Trophoblast cell (in vitro differentiated cells and primary cell): ENCODE measurements around the gene UBE2I.
"Not testable (repeated sequence)": the region's sequence is repeated elsewhere in the genome, so short reads cannot be mapped to it uniquely, and the experiment has no call there.

Experiments used
- DNase-seq, 2 donors: peaks; one replicate each; pipeline ENCODE4 v3.0.0-alpha.2; 2016
- H2AFZ ChIP-seq: 2 replicates; pipeline ENCODE4 v1.6.1; 2013; ENCODE audit warnings: low read length, moderate library complexity, mild to moderate bottlenecking; ENCODE audit not compliant: insufficient read depth, poor library complexity
- H2AK5ac ChIP-seq: 2 replicates; pipeline ENCODE4 v1.6.1; 2013; ENCODE audit warnings: mild to moderate bottlenecking, low read length
- H2BK120ac ChIP-seq: 2 replicates; pipeline ENCODE4 v1.6.1; 2013; ENCODE audit warnings: low read length, mild to moderate bottlenecking, moderate library complexity; ENCODE audit not compliant: insufficient read depth, poor library complexity
- H2BK12ac ChIP-seq: 2 replicates; pipeline ENCODE4 v1.6.1; 2013; ENCODE audit warnings: mild to moderate bottlenecking, low read length, moderate library complexity
- H2BK5ac ChIP-seq: 2 replicates; pipeline ENCODE4 v1.6.1; 2013; ENCODE audit warnings: low read length, low read depth, moderate library complexity, mild to moderate bottlenecking; ENCODE audit not compliant: poor library complexity
- H3K14ac ChIP-seq: 2 replicates; pipeline ENCODE4 v1.6.1; 2013; ENCODE audit warnings: mild to moderate bottlenecking, low read length
- H3K18ac ChIP-seq: 2 replicates; pipeline ENCODE4 v1.6.1; 2013; ENCODE audit warnings: mild to moderate bottlenecking, low read length
- H3K23ac ChIP-seq: 2 replicates; pipeline ENCODE4 v1.6.1; 2013; ENCODE audit warnings: low read length
- H3K27ac ChIP-seq: 2 replicates; pipeline ENCODE4 v1.5.1; 2013; ENCODE audit warnings: low read depth, mild to moderate bottlenecking, inconsistent platforms, low read length, moderate library complexity
- H3K27me3 ChIP-seq: 2 replicates; pipeline ENCODE4 v1.6.1; 2013; ENCODE audit warnings: inconsistent platforms, mild to moderate bottlenecking, low read length, moderate library complexity; ENCODE audit not compliant: insufficient read depth
- H3K36me3 ChIP-seq, 2 experiments: 1 replicate in 1 of 2; 2 replicates in 1 of 2; pipeline ENCODE4 v1.6.1; 2013; ENCODE audit warnings: low read length in 2 of 2, mild to moderate bottlenecking in 2 of 2, moderate library complexity in 1 of 2; ENCODE audit not compliant: insufficient read depth in 2 of 2, control insufficient read depth in 1 of 2
- H3K4ac ChIP-seq: 2 replicates; pipeline ENCODE4 v1.6.1; 2013; ENCODE audit warnings: low read depth, mild to moderate bottlenecking, low read length, moderate library complexity
- H3K4me1 ChIP-seq, 2 experiments: 1 replicate in 1 of 2; 2 replicates in 1 of 2; pipeline ENCODE4 v1.6.1; 2013; ENCODE audit warnings: low read length in 2 of 2, mild to moderate bottlenecking in 2 of 2, moderate library complexity in 1 of 2; ENCODE audit not compliant: insufficient read depth in 2 of 2, control insufficient read depth in 1 of 2
- H3K4me2 ChIP-seq: 2 replicates; pipeline ENCODE4 v1.6.1; 2013; ENCODE audit warnings: inconsistent platforms, mild to moderate bottlenecking, low read length, moderate library complexity
- H3K4me3 ChIP-seq: 2 replicates; pipeline ENCODE4 v1.5.1; 2013; ENCODE audit warnings: mild to moderate bottlenecking, low read depth, low read length, inconsistent platforms
- H3K79me1 ChIP-seq: one replicate; pipeline ENCODE4 v1.6.1; 2013; ENCODE audit warnings: low read length
- H3K79me2 ChIP-seq: 2 replicates; pipeline ENCODE4 v1.6.1; 2013; ENCODE audit warnings: low read length, mild to moderate bottlenecking; ENCODE audit not compliant: control insufficient read depth, insufficient read depth, poor library complexity
- H3K9ac ChIP-seq: 2 replicates; pipeline ENCODE4 v1.6.1; 2013; ENCODE audit warnings: mild to moderate bottlenecking, low read length
- H3K9me3 ChIP-seq: 2 replicates; pipeline ENCODE4 v1.6.1; 2013; ENCODE audit warnings: low read depth, mild to moderate bottlenecking, control low read depth, inconsistent platforms, low read length; ENCODE audit not compliant: insufficient read depth
- H4K12ac ChIP-seq: 2 replicates; pipeline ENCODE4 v1.6.1; 2013; ENCODE audit warnings: low read depth, mild to moderate bottlenecking, low read length, moderate library complexity
- H4K8ac ChIP-seq: 2 replicates; pipeline ENCODE4 v1.6.1; 2013; ENCODE audit warnings: low read depth, mild to moderate bottlenecking, low read length, moderate library complexity
- H4K91ac ChIP-seq: one replicate; pipeline ENCODE4 v1.6.1; 2013; ENCODE audit warnings: low read depth, mild to moderate bottlenecking, low read length, moderate library complexity
- WGBS: extraction: QIAGEN DNeasy Blood & Tissue Kit; methylation state at CpG from one replicate; pipeline ENCODE4 v1.1.7; 2013; ENCODE audit warnings: missing lambda C conversion rate; ENCODE audit not compliant: insufficient read length, insufficient coverage; ENCODE audit errors: extremely low coverage; 5-methylcytosine and 5-hydroxymethylcytosine counted together

The UBE2I gene

GRCh38 chr16:1327619-1327947 is 18.1 kb downstream of the UBE2I start:
- DNase-seq = no peak
- Histone ChIP-seq H2BK5ac (no peak overlapping the region), H3K27ac (no peak overlapping the region), H2AK5ac (no peak overlapping the region), H3K27me3 (peaks cover 3% of the 10 kb centered on the region), H3K4me2 (no peak overlapping the region), H4K8ac (no peak overlapping the region), H3K9ac (no peak overlapping the region), H3K79me2 (no peaks in the 10 kb centered on the region), H2BK120ac (no peak overlapping the region), H2AFZ (no peak overlapping the region), H3K23ac (no peak overlapping the region), H3K4ac (no peak overlapping the region), H3K79me1 (peaks cover 9% of the 10 kb centered on the region), H3K9me3 (peaks cover 4% of the 10 kb centered on the region), H4K91ac (no peak overlapping the region), H3K14ac (no peak overlapping the region), H3K4me1 (peaks cover 15 to 16% of the 10 kb centered on the region in 2 experiments), H2BK12ac (no peak overlapping the region), H3K18ac (no peak overlapping the region), H4K12ac (no peak overlapping the region), H3K36me3 (peaks cover 28% of the 10 kb centered on the region in 2 experiments), H3K4me3 (no peak overlapping the region)
- WGBS = no CpG with 5 or more reads among the region's 5 CpGs

GRCh38 chr16:1328136-1328535 is 18.7 kb downstream of the UBE2I start:
- H2BK120ac ChIP-seq, H3K79me2 ChIP-seq, H4K12ac ChIP-seq, H2BK12ac ChIP-seq, H3K4me3 ChIP-seq, H3K9ac ChIP-seq, H3K23ac ChIP-seq, H3K18ac ChIP-seq, H3K9me3 ChIP-seq, H2AK5ac ChIP-seq, H4K91ac ChIP-seq, H3K27me3 ChIP-seq, H3K4ac ChIP-seq, H2AFZ ChIP-seq, H3K79me1 ChIP-seq, H3K14ac ChIP-seq, H3K27ac ChIP-seq, DNase-seq, H2BK5ac ChIP-seq, H3K4me2 ChIP-seq, H4K8ac ChIP-seq: not testable (repeated sequence)
- no CpG with 5 or more reads among the region's 20 CpGs for WGBS
- H3K4me1 ChIP-seq = peaks cover 19% of the 10 kb centered on the region in 2 experiments
- H3K36me3 ChIP-seq = peaks cover 26 to 27% of the 10 kb centered on the region in 2 experiments

- H3K4me1 ChIP-seq = peaks cover 22 to 25% of the 10 kb centered on the region in 2 experiments
- peaks cover 18% of the 10 kb centered on the region in 2 experiments for H3K36me3 ChIP-seq
- H3K23ac ChIP-seq, H4K12ac ChIP-seq, DNase-seq, H2AFZ ChIP-seq, H2BK5ac ChIP-seq, H3K4me2 ChIP-seq, H3K18ac ChIP-seq, H2AK5ac ChIP-seq, H3K14ac ChIP-seq, H3K9me3 ChIP-seq, H4K8ac ChIP-seq, H3K27ac ChIP-seq, H2BK12ac ChIP-seq, H2BK120ac ChIP-seq, H3K4ac ChIP-seq, H3K4me3 ChIP-seq, H4K91ac ChIP-seq, H3K79me2 ChIP-seq, H3K9ac ChIP-seq, H3K79me1 ChIP-seq: not testable (repeated sequence)
- H3K27me3 ChIP-seq = peaks cover 16% of the 10 kb centered on the region
- 100% methylated on average over 2 of the region's 10 CpGs for WGBS
Measured at GRCh38 chr16:1328961-1329360, 19.5 kb downstream of the UBE2I start.

- Histone ChIP-seq H4K91ac (no peak overlapping the region), H2AK5ac (no peak overlapping the region), H3K4me2 (no peak overlapping the region), H3K14ac (no peak overlapping the region), H4K8ac (no peak overlapping the region), H3K18ac (no peak overlapping the region), H3K4ac (no peak overlapping the region), H3K79me1 (peaks cover 9% of the 10 kb centered on the region), H3K36me3 (peaks cover 4% of the 10 kb centered on the region in 2 experiments), H2AFZ (no peak overlapping the region), H2BK5ac (no peak overlapping the region), H3K23ac (no peak overlapping the region), H3K9me3 (peaks cover 7% of the 10 kb centered on the region), H3K79me2 (no peaks in the 10 kb centered on the region), H3K9ac (no peak overlapping the region), H3K4me3 (no peak overlapping the region), H3K27me3 (peaks cover 30% of the 10 kb centered on the region), H4K12ac (no peak overlapping the region), H2BK12ac (no peak overlapping the region), H2BK120ac (no peak overlapping the region), H3K4me1 (peaks cover 22 to 27% of the 10 kb centered on the region in 2 experiments), H3K27ac (no peak overlapping the region)
- WGBS = no CpG with 5 or more reads among the region's 17 CpGs
- DNase-seq = peak in 1 of 2 donors; percentile 29
Measured at GRCh38 chr16:1330260-1330914, 21.0 kb downstream of the UBE2I start.
